SK-N-MC (cell line): ENCODE measurements around the gene TICAM2.
A peak's percentile ranks its signal among the peaks of the same experiment; 100 is the strongest.

ENCODE experiments used
- DNase-seq: peaks from one replicate; pipeline ENCODE4 v3.0.0-alpha.2; 2011; ENCODE audit warnings: low read depth, low spot score
- H3K27ac ChIP-seq: fragments of 200-600 bp; sonication (generic); 2 replicates; pipeline ENCODE4 v1.5.1; 2016; ENCODE audit warnings: mixed run types
- H3K36me3 ChIP-seq: fragments of 200-600 bp; sonication (generic); 2 replicates; pipeline ENCODE4 v1.6.1; 2017; ENCODE audit warnings: antibody characterized with exemption, low read length, mixed read lengths; ENCODE audit not compliant: insufficient read depth
- H3K4me3 ChIP-seq: fragments of 200-600 bp; sonication (generic); 2 replicates; pipeline ENCODE4 v1.5.1; 2016
- H3K9ac ChIP-seq: fragments of 200-600 bp; sonication (generic); 2 replicates; pipeline ENCODE4 v1.8.0; 2017; ENCODE audit warnings: mixed run types, mixed read lengths; ENCODE audit not compliant: insufficient read length
- H3K9me3 ChIP-seq: fragments of 200-600 bp; sonication (generic); 2 replicates; pipeline ENCODE4 v1.6.1; 2017; ENCODE audit warnings: low read depth, mild to moderate bottlenecking, antibody characterized with exemption, low read length, moderate library complexity, mixed read lengths
- EZH2 ChIP-seq: fragments of 200-600 bp; sonication (generic); IDR thresholded peaks from one replicate; pipeline ENCODE4 v1.6.1; 2017; ENCODE audit warnings: antibody characterized with exemption
- FOXP2 ChIP-seq: optimal IDR thresholded peaks from 2 replicates; pipeline ENCODE3; 2011; ENCODE audit warnings: mild to moderate bottlenecking, moderate library complexity; ENCODE audit not compliant: insufficient read depth; ENCODE audit errors: extremely low read length, control extremely low read depth
- POLR2AphosphoS5 ChIP-seq: IDR thresholded peaks from 2 replicates; pipeline ENCODE4 v1.6.1; 2012; ENCODE audit warnings: mild to moderate bottlenecking, low read depth, low read length, borderline replicate concordance

TICAM2 gene

DNA sequence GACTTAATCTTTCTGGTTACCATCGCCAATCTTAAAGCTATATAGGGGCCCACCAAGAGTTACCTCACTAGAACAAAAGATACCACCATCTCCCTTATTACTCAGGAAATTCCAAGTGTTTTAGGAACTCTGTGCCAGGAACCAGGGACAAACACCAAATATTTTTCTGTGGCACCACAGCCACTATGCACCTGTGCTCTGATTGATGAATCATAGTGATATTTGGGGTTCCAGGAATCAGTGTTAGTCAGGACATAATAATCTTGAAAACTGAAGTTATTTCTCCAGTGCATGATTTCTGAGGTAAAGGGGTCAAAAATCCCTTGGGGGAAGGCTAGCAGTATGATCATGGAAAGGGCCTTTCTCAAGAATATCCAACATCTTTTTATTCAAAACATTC, 33.7 kb upstream of the TICAM2 start:
- H3K27ac ChIP-seq = no peak overlapping the region
- no peak for DNase-seq
- H3K36me3 ChIP-seq = no peaks in the 10 kb centered on the region
- no peaks in the 10 kb centered on the region for H3K9me3 ChIP-seq
- H3K4me3 ChIP-seq = no peak overlapping the region
- no peak for TF ChIP-seq POLR2AphosphoS5
- no peak for TF ChIP-seq EZH2
- TF ChIP-seq FOXP2 = no peak
- no peak overlapping the region for H3K9ac ChIP-seq

DNA sequence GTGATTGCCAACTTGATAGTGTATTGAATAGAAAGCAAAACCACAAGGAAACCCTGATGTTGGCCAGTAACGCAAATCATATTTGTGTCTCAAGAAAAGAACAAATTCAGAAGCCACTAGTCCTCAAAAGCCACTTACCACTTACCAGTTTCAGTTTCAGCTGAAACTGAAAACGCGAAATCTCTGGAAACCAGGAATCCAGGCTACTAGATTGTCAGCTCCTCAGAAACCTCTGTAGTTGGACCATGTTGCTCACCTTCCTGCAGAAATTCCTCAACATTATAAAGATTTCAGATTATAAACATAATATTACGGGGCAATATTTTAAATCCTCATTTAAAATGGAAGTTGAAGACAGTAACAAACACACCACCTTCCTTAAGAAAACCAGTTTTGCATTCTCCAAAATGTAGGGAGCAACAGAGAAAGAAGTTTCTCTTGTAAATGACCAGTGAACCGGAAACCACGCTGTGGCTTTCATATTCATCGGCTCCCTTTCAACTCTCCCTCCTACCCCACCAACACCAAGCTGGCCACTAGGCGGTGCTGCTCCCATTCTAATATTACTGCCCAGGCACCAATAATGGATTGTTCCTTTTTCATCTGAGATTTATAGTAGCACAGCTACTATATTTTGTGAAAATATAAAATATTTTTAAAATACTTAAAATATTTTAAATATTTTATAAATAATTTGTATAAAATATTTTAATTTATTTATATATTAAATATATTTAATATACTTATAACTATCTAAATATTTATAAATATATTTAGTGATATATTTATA, 32.3 kb upstream of the TICAM2 start:
- Histone ChIP-seq H3K36me3 (no peaks in the 10 kb centered on the region), H3K27ac (no peak overlapping the region), H3K4me3 (peak overlapping the region; percentile 58), H3K9me3 (no peaks in the 10 kb centered on the region), H3K9ac (peak overlapping the region; percentile 30)
- peak; percentile 62 for DNase-seq
- TF ChIP-seq POLR2AphosphoS5 (no peak), EZH2 (no peak), FOXP2 (no peak)

DNA sequence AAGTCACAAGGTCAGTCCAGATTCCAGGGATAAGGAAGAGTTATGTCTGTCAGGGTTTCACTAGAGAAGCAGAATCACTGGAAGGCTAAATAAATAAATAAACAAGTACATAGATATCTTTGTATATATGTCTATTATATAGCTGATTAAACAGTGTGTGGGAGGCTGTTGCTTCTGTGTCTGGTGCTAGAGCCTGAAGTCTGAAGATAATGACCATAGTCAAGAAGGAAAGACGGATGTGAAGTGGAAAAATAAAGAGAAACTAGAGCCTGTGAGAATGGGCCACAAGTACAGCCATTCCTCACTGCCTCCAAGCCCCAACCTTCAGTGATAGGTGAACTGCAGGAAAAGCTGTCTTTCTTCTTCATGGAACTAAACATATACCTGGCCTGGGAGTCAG, 27.6 kb upstream of the TICAM2 start:
- Histone ChIP-seq H3K9ac (no peak overlapping the region), H3K9me3 (no peaks in the 10 kb centered on the region), H3K27ac (no peak overlapping the region), H3K36me3 (no peaks in the 10 kb centered on the region), H3K4me3 (no peak overlapping the region)
- TF ChIP-seq FOXP2 = no peak
- no peak for TF ChIP-seq POLR2AphosphoS5
- no peak for TF ChIP-seq EZH2
- DNase-seq = no peak

DNA sequence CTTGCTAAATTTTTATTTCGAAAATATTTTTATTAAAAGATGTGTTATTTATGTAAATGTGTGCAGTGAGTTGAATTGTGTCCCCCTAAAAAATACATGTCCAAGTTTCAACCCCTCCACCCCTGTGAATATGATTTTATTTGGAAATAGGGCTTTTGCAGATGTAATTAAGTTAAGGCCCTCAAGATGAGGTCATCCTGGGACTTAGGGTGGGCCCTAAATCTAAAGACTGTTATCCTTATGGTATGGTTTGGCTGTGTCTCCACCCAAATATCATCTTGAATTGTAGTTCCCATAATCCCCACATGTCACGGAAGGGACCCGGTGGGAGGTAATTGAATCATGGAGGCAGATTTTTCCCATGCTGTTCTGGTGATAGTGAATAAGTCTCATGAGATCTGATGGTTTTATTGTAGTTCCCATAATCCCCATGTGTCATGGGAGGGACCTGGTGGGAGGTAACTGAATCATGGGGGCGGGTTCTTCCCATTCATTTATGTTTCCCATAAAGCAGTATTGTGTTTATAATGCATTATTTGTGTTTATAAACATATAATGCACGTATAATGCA, 25.1 kb upstream of the TICAM2 start:
- Histone ChIP-seq H3K9me3 (no peaks in the 10 kb centered on the region), H3K27ac (no peak overlapping the region), H3K36me3 (no peaks in the 10 kb centered on the region), H3K9ac (no peak overlapping the region), H3K4me3 (peak overlapping the region; percentile 8; the same call in 1 of the 2 replicates)
- TF ChIP-seq FOXP2 (no peak), POLR2AphosphoS5 (no peak), EZH2 (no peak)
- no peak for DNase-seq

DNA sequence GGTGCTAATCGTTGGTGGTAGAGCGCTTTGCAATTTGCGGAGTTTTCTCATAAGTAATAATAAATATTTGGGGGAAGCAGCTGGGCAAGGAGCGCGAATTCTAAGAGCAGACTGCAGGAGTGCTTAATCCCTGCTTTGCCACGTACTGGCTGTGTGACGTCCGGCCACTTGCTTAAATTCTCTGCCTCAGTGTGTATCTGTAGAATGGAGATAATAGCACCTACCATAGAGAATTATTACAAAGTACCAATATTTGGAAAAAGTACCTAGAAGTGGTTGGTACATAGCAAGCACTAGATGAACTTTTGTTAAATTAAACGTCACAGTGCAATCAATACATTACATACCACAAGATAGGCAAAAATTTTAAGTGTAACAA, 24.2 kb upstream of the TICAM2 start:
- no peak for TF ChIP-seq EZH2
- TF ChIP-seq FOXP2 = no peak
- TF ChIP-seq POLR2AphosphoS5 = no peak
- Histone ChIP-seq H3K4me3 (peak overlapping the region; percentile 84), H3K27ac (0 out of 2 replicates have a peak overlapping the region, but pooled peaks have one; percentile 48), H3K36me3 (no peaks in the 10 kb centered on the region), H3K9ac (peak overlapping the region; percentile 51), H3K9me3 (no peaks in the 10 kb centered on the region)
- DNase-seq = peak; percentile 8

DNA sequence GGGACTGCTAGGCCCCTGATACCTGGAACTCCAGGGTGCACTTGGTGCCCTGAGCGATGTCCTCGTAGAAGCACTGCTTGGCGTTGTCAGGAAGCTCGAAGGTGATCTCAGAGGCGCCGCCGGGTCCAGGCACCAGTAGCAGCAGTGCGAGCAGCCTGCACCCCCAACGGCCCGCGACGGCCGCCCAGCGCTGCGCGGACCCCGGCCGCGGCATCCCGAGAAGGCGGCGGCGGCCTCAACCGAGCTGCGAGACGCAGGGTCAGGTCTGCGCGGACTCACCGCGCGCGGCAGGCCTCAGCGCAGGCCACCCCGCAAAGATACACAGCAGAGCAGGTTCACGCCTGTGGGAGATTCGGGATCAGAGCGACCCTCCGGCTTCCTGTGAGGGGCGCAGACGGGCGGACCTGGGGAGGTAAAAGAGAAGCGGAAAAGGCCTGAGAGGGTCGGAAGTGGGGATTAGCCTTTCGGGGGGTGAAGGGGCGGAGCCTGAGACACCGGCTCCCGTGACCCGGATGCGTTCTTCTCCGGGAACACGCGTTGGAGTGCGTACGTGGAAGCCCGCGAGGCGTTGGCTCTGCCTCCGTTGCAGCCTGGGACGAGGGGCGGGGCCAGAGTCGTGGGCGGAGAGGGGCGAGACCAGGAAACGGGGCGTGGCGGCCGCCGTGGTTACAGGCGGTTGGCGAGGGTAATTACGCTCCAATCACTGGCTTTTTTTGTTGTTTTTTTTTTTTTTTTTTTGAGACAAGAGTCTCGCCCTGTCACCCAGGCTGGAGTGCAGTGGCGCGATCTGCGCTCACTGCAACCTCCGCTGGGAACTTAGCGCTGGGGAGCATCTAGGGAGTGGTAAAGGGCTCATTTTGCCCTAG, 23.5 kb upstream of the TICAM2 start, which contains the start of gene TMED7:
Gene TMED7, minus strand, starts transcription at position 458 of the 866 bp plus-strand sequence. Its CDS starts 244 bp downstream, at position 214.
- Histone ChIP-seq H3K36me3 (peaks cover 3% of the 10 kb centered on the region), H3K9me3 (no peaks in the 10 kb centered on the region), H3K27ac (peak within 1 kb of the TSS; percentile 48), H3K4me3 (peak within 1 kb of the TSS; percentile 84), H3K9ac (peak within 1 kb of the TSS; percentile 87)
- DNase-seq = peak; percentile 78
- TF ChIP-seq EZH2 (no peak), FOXP2 (peak; percentile 95), POLR2AphosphoS5 (peak; percentile 79)

DNA sequence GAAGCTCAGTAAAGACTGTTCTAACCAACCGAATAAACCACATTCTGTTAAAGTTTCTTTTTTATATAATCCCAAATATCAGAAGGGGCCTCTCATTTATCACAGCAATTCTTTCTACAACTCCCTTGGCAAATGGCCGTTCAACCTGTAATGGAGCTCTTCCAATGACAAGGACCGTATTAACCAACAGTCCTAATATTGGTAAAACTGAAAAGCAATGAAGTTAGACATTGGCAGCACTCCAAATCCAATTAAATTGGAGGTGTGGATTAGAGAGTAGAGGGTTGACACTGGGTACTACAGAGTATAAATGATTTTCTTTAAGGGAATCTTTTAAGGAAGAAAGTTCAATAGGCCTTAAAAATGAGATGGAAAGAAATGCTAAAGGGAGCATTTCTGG, 22.7 kb upstream of the TICAM2 start:
- peaks cover 11% of the 10 kb centered on the region for H3K36me3 ChIP-seq
- H3K9ac ChIP-seq = peak overlapping the region; percentile 87
- H3K4me3 ChIP-seq = peak overlapping the region; percentile 84
- H3K9me3 ChIP-seq = no peaks in the 10 kb centered on the region
- no peak for DNase-seq
- TF ChIP-seq POLR2AphosphoS5 (no peak), EZH2 (no peak), FOXP2 (no peak)
- H3K27ac ChIP-seq = peak overlapping the region; percentile 12

DNA sequence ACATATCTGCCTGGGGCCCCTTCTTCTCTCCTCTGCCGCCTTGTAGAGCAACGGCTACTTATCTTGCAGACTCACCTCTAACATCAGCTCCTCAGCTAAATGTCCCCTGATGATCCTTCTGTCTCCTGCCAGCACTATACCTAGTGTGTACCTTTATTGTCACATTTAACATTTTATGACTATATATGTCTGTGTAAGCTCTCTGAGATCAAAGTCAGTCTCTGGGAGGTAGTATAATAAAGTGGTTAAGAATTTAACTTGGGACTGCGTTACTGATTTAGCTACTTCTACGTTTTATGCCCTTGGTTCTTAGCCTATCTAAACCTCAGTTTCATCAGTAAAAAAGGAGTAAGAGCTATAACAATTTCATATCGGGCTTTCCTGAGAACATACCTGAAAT, 21.4 kb upstream of the TICAM2 start:
- TF ChIP-seq EZH2 = no peak
- no peak for TF ChIP-seq POLR2AphosphoS5
- TF ChIP-seq FOXP2 = no peak
- Histone ChIP-seq H3K36me3 (peaks cover 25% of the 10 kb centered on the region), H3K4me3 (0 out of 2 replicates have a peak overlapping the region, but pooled peaks have one; percentile 17), H3K9me3 (no peaks in the 10 kb centered on the region), H3K9ac (peak overlapping the region; percentile 87), H3K27ac (no peak overlapping the region)
- DNase-seq = no peak
